Activated CD4-positive, CD25-positive, alpha-beta regulatory T cell treated with anti-CD3 and anti-CD28 coated beads, Interleukin-2, amount 50 U/mL, for 24 hours (primary cell): ENCODE data around the gene CUX1.
A peak's percentile ranks its signal among the peaks of the same experiment; 100 is the strongest.

Experiments
- ATAC-seq, 2 donors: fragments of 150-1000 bp; cut with Tn5 transposase; one replicate each; pipeline ENCODE4 v1.10.0; 2021; ENCODE audit warnings: mild to moderate bottlenecking in 1 of 2, moderate library complexity in 1 of 2

CUX1 gene

DNA sequence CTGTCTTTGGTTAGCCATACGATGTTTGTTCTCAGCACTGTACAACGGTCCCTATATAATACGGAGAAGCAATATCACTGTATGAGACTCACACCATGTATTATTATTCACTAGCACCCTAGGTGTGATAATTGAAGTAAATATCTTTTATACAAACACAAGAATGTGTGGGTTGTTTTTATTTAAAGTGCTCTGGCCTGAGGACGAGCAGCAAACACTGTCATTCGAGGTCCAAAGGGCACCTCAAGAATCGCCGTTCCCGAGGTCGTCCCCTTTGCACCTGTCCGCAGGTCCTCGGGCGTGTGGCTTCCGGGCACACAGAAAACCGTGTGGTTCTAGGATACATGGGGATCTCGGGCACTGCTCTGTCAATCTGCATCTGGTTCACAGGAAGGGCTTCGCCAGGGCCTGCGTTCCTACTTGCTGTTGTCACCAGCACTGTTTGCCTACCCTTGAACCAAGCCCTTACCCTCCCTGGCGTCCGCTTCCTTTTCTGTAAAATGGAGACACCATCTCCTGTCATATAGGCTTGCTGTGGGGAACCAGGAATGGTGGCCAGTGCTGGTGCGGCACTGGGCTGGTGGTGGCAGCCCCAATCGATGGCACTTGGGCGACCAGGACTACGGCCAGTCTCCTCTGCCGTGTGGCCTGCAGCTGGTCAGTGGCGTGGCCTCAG lies 440.8 kb downstream of the CUX1 start:
- ATAC-seq = no peak

DNA sequence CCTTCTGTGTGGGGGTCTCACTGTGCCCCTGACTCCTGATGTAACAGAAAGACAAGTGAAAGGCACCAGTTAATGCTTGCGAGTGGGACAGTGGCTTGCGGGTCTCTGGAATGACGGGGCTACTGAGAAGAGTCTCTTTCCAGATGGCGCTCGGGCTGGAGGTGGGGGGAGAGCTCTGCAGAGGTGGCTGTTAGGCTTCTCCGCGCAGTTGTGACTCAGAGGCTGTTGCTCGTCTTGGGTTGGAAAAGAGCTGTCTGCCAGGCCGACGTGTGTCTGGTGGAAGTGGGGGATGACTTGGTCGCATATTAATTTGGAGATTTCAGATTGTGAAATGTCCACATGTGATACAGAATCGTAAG lies 441.3 kb downstream of the CUX1 start:
- no peak for ATAC-seq

DNA sequence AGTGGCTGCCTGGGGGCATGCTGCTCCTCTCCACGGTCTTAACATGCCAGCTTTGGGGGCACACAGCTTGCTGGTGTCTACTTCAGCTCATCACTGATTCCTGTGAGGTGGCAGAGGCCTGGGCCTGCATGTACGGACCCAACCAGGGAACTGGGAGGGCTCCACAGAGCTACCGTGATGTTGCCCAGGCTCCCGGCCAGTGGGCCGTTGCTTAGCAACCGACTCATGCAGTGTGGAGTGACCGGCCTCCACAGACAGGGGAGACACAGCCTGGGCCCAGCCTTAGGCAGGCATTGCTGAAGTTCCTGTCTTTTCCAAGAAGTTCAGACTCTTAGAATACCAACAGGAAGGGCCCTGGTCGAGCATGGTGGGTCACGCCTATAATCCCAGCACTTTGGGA lies 443.4 kb downstream of the CUX1 start:
- ATAC-seq = no peak

DNA sequence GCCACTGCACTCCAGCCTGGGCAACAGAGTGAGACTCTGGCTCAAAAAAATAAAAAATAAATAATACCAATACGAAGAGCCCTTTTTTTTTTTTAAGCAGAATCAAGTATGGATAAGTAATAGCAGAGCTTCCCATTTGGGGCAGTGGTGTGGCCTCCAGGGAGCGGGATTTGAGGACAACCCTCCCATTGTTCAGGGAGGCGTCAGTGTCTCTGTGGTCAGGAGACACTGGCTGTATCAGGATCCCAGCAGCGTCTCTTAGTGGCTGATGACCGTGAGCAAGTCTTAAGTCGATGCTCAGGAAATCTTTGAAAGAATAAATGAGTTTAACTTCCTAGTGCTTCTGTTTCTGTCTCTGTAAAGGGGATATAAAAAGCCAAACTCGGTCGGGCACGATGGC lies 444.0 kb downstream of the CUX1 start:
- ATAC-seq = no peak

DNA sequence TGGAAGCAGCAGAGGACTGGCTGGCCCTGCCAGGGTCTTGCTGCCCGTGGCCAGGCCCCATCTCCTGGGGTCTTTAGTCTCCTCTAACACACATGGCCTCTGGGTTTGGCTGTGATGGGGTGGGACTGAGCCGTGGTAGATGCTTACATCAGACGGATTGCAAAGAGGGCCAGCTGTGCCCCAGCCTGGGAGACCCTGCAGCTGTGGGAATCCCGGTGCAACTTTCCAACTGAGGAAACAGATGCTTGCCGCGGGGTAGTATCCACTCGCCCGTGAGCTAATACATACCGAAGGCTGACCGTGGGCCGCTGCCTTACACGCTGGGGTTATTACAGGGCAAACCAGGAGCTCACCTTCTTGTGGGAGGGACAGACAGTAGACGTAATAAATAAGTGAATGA lies 445.1 kb downstream of the CUX1 start:
- no peak for ATAC-seq

DNA sequence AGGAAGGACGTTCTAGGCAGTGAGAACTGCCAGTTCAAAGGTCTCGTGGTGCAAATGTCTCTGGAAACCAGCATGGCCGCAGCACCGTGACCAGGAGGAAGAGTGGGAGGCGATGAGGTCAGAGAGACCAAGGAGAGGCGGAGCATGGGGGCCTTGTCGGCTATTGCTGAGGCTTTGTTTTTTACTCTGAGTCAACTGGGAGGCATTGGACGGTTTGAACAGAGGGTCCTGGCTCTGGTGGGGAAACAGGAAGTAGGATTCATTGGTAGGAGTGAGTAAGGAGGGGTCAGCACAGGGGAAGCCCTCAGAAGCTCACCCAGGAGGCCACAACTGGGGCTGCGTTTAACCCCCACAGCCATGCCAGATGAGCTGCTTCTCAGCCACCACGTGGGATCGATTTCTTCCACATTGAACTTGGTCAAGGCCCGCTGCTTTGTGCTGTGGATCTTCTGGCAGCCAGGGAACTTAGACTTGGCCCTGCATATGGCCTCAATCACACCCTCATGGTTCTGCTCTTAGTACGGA lies 447.0 kb downstream of the CUX1 start:
- no peak for ATAC-seq

DNA sequence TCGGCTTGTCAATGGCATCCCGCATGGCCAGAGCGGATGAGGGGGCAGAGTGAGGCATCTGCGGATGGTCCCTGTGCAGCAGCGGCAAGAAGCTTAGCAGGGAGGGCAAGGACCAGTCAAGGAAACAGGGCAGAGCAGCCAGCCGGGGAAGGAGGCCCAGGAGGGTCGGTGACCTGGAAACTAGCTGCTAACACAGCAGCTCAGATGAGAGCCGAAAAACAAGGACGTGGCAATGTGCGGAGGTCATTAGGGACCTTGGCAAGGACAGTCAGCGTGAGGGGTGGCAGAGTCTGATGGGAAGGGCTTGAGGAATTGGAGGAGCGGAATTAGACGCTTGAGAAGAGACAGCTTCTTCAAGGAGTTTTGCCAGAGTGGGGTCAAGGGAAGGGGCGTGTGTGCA lies 449.1 kb downstream of the CUX1 start:
- ATAC-seq = no peak

DNA sequence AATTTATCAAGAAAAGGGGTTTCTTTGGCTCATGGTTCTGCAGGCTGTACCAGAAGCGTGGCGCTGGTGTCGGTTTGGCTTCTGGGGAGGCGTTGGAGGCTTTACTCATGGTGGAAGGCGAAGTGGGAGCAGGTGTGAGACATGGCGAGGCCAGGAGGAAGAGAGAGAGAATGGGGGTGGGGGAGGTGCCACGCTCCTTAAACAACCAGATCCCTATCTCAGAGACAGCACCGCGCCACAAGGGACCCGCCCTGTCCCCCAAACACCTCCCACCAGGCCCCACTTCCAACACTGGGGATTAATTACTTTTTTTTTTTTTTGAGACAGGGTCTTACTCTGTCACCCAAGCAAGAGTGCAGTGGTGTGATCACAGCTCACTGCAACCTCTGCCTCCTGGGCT lies 451.2 kb downstream of the CUX1 start:
- ATAC-seq = no peak

DNA sequence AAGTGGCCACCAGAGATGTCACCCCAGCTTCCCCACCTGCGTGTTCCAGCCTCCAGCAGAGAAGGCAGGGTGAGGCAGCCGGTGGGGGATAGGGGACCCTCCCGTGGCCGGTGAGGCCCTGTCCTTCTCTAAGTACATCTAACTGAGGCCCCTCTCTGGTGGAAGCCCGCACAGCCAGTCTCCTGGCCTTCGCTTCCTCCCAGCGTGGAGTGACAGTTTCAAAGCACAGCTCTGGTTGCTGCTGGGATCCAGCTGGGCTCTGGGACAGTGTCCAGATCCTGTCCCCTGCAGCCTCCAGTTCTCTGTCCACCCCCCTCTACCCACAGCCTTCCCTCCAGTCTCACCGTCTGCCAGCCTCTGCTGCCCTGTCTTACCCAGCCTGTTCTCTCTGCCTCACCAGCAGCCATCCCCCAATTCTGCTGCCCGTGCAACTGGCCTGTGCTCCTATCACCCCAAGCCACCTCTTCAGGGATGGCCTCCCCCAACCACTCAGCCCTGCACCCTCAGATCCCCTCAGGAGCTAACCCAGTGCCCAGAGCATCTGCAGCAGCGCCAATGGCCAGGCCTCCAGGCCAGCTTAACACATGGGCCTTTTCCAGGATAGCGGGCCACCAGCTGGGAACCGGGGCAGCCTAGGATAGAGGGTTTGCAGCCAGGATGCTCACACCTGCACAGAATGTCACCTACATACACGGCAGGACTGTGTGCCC lies 452.9 kb downstream of the CUX1 start:
- no peak for ATAC-seq

DNA sequence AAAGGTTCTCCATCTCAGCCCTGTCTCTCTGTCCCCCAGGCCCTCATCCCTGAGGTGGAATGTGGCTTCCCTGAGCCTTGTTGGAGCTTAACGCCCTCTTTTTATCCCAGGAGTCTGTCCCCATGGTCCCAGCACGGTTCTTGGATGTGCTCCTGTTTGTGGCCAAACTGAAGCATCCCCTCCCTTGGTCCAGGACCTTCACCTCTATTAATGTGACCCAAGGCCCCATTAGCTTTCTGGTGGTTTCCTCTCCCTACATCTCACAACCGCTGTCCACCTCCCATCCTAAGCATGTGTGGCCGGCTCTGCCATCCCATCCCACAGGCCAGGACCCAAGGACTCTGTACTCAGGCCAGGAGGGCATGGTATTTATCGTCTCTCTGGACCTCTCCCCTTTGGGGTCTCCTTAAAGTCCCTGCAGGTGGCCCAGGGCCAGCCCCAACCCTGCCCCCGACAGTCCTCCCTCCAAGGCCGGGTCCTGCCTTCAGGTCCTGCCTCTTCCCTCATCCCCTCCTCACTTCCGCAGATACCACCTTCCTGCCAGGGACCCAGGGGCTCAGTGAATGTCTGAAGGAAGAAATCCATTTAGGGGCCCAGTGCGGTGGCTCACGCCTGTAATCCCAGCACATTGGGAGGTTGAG lies 453.9 kb downstream of the CUX1 start:
- ATAC-seq = no peak

DNA sequence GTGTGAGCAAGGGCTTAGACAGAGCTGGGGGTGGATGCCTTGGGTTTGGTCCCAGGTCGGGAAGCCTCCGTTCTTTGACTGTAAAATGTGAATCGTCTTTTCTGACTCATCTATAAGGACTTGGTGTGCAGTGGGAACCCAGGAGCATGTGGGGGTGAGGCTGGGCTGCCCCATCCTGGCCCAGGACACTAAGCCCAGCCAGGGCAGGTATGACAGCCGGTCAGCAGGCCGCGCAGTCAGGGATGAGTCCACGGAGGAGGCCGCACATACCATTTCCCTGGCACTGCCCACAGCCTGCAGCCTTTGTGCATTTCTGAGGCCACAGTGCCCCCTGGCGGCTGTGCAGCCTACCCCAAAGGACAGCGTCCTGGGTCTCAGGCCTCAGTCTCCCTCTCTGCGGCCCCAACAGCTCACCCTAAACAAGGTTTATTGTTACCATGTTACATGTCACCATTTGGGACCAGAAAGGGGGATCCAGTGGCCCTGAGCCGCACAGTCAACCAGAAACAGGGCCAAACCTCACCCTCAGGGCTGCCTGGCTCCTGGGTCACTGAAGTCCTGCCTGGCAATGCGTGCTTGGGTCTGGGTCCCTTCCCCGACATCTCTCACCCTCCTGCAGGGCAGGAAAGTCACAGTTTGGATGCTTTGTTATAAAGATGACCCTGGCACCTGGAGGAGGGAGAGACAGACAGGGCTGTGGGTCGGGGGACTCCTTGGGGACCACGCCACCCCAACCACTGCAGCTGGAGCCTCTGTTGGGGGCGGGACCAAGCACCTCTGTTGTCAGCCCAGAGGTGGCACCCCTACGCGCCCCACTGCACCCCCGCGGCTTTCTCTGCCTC lies 454.9 kb downstream of the CUX1 start:
- peak; percentile 71 to 73 for ATAC-seq

DNA sequence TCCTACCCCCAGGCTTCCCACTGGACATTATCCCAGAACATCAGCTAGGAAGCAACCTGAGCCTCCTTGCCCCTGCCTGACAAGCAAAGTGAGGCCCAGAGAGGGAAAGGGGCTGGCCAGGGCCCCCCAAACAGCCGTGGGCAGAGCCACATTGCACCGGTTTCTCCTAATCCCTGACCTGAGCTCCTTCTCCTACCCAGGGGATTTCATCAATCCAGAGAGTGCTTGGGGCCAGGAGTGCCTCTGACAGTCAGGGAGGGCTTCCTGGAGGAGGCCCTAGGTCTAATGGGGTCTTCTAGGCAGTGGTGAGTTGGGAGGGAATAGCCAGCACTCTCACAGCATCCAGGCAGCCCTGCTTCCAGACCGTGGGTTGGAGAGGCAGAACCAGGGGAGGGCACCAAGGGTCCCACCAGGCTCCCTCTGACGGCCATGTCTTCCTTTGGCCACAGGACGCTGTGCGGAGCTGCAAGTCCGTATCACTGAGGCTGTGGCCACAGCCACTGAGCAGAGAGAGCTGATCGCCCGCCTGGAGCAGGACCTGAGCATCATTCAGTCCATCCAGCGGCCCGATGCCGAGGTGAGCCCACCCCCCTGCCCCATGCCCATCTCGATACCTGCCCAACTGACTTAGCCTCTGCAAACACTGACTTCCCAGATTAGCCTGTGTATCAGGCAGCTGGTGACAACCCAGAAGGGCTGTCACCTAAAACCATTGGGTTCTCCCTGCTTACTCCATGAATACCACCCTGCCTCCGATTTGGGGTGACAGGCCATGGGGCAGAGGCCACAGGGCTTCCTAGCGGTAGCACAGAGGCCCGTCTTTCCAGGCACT lies 455.7 kb downstream of the CUX1 start:
- ATAC-seq = no peak

DNA sequence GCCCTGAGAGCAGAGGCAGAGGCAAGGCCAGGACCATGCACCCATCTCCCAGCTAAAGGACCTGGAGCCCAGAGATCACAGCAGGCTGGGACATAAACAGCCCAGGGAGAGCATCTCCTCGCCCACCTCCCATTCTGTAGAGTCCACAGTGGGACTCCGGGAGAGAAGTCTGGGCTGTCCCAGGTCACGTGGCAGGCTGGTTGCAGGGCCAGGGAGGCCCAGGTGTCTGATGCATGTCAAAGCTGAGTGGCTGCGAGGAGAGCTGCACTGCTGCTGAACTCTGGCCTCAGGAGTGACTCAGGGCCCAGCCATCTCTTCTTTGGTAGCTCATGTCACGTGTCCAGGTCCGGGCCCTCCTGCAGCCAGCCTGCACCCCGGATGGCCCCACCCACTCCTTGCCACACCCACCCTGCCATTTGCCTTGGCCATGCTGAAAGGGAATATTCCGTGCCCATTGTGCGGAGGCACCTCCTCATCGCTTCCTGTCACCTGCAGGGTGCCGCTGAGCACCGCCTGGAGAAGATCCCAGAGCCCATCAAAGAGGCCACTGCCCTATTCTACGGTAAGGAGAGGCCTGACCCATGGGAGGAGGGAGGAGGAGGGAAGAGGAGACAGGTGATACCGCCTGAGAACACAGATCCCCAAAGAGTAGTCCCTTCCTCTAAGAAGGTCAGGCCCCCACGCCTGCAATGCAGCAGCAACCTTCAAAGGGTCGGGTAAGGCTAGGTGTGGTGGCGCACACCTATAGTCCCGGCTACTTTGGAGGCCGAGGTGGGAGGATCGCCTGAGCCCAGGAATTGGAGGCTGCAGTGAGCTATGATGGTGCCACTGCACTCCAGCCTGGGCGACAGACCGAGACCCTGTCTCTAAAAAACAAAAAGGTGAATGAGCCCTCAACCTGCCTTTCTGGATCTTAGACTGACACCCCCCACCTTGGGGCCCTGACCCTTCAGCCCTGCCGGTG lies 456.6 kb downstream of the CUX1 start:
- no peak for ATAC-seq

DNA sequence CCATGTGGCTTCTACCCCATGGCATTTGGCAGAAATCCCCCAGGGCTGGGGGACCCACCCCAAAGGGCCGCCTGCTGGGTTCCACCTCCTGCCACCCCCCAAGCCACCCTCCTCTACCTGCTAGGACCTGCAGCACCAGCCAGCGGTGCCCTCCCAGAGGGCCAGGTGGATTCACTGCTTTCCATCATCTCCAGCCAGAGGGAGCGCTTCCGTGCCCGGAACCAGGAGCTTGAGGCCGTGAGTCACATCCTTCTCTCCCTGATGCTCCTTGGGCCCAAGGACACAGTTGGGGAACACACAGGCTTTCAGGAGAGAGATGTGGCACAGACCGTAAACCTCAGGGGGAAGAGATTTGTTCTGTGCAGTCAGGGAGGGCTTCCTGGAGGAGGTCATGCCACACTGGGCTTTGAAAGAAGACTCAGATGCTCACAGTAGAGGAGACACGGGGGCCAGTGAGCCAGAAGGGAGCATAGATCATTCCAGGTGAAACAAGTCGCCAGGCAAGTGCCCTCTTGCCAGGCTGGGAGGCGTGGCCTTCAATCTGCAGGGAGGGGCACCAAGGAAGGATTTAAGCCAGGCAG lies 457.8 kb downstream of the CUX1 start:
- no peak for ATAC-seq

DNA sequence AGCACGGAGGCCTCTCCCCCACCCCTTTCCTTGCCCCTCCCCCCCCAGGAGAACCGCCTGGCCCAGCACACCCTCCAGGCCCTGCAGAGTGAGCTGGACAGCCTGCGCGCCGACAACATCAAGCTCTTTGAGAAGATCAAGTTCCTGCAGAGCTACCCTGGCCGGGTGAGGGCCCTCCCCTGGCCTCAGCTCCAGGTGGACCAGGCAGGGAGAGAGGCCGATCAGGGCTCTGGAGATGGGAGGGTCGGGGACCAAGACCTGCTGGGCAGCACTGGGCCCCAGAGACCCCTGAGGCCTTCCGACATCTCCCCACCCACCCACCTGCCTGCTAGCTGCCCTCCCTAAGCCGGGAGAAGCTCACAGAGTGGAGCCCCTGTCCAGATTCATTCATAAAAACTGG lies 460.5 kb downstream of the CUX1 start:
- ATAC-seq = no peak

DNA sequence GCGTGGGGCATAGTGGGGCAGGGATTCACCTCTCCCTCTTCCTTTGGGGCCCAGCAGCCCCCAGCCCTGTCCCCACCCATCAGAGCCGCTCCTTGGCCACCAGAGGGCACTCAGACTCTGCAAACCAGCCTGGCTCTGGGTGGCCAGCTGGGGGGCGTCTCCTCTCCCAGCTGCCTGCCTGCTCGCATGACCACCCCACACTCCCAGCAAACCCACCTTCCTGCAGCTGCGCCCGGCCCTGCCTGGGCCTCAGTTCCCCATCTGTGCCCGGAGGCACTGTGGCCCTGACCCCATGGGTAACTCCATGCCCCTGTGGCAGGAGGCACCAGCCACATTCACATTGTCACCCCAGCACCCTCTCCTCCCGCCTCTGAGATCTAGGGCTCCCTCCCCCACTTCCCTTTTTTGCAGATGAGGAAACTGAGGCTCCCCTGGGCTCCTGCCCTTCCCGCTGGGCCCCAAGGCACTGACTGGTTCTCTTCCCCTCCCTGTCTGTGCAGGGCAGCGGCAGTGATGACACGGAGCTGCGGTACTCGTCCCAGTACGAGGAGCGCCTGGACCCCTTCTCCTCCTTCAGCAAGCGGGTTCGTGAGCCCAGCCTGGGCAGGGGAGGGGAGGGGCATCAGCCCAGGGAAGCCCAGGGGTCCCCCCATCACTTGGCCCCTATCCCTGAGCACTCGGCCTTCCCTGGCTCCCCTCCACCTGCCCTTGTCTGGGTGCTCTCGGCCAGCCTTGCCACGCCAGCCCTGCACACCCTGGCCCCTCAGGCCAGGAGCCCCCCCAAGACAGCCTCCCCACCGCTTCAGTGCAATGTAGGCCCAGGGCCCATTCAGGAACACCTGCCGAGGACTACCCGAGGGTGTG lies 462.3 kb downstream of the CUX1 start:
- ATAC-seq = peak; percentile 84 to 87

DNA sequence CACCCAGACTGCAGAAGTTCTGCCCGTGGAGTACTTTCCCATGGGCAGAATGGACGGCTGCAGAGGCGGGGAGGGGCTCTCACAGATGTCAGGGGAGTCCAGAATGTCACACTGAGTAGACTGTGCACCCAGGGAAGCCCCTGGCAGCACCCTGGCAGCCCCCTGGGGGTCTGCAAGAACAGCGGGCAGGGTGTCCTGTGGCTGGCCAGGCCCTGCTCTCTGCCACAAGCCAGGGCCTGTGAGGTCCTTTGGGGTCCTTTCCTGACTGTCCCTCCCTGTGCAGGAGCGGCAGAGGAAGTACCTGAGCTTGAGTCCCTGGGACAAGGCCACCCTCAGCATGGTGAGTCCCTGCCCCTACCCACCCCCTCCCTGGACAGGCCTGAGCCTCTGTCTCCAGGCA lies 463.1 kb downstream of the CUX1 start:
- no peak for ATAC-seq

DNA sequence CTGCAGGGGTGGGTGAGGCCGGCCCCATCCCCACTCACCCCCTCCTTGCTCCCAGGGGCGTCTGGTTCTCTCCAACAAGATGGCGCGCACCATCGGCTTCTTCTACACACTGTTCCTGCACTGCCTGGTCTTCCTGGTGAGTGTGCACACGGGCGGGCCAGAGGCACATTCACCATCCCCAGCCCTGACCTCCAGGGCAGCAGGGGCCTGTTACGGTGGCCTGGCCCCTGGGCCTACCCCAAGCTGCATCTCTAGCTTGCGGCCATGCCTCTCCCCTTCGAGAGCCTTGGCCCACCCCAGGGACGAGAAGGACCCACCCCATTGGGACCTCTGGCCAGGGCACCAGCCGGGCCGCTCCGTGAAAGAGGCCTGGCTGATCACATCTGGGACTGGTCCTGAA lies 464.4 kb downstream of the CUX1 start:
- ATAC-seq = no peak
